Activated CD4-positive, alpha-beta memory T cell treated with anti-CD3 and anti-CD28 coated beads for 36 hours (primary cell): ENCODE measurements around the gene CSNK2A3. TPM values are rescaled to one million over a fixed set of nuclear protein-coding genes. Genes with fewer than 3 reads are reported as not detected.
"Not testable (repeated sequence)": the region's sequence is repeated elsewhere in the genome, so short reads cannot be mapped to it uniquely, and the experiment has no call there.

Source experiments
- CTCF ChIA-PET: fragments of 350-600 bp; sonication (Branson Sonifier 250); formaldehyde crosslinking; loops from one replicate; lab custom pipeline; 2021; ENCODE audit warnings: antibody characterized with exemption, inconsistent platforms; lab: Charles Lee
- POLR2A ChIA-PET: fragments of 350-600 bp; sonication (Branson Sonifier 250); formaldehyde crosslinking; loops from one replicate; lab custom pipeline; 2021; ENCODE audit warnings: antibody characterized with exemption; lab: Charles Lee
- DNase-seq: peaks from one replicate; pipeline ENCODE4 v3.0.0-alpha.2; 2020
- H3K27ac Mint-ChIP-seq: one replicate; pipeline ENCODE4 v1.8.0; 2021; ENCODE audit warnings: mixed read lengths
- H3K27me3 Mint-ChIP-seq: one replicate; pipeline ENCODE4 v1.8.0; 2021; ENCODE audit warnings: mixed read lengths
- H3K36me3 Mint-ChIP-seq: one replicate; pipeline ENCODE4 v1.8.0; 2021; ENCODE audit warnings: mixed read lengths
- H3K4me1 Mint-ChIP-seq: one replicate; pipeline ENCODE4 v1.8.0; 2021; ENCODE audit warnings: low read depth, mixed read lengths
- H3K4me3 Mint-ChIP-seq: one replicate; pipeline ENCODE4 v1.8.0; 2021; ENCODE audit warnings: mild to moderate bottlenecking, mixed read lengths
- H3K9me3 Mint-ChIP-seq: one replicate; pipeline ENCODE4 v1.8.0; 2021; ENCODE audit warnings: mixed read lengths
- intact Hi-C: fragments of 100-400 bp; cut with micrococcal nuclease; formaldehyde crosslinking; loops from one replicate; pipeline ENCODE4 v1.15.1; 2023
- total RNA-seq, 2 experiments: library from RNA; stranded (reverse); gene quantifications; one replicate each; pipeline ENCODE4 v1.2.3, GENCODE V29; 2021

The CSNK2A3 gene
- total RNA-seq, 2 experiments from 2014 or later, result 2.2 TPM

GRCh38 chr11:11373934-11374333, 20.9 kb upstream of the CSNK2A3 start:
- Mint-ChIP-seq H3K27ac (no peak overlapping the region), H3K4me1 (no peaks in the 10 kb centered on the region), H3K4me3 (no peak overlapping the region), H3K9me3 (no peaks in the 10 kb centered on the region), H3K27me3 (peaks cover 2% of the 10 kb centered on the region), H3K36me3 (no peaks in the 10 kb centered on the region)
- intact Hi-C loops, result no loop called here
- ChIA-PET POLR2A (no interaction called here), CTCF (no interaction called here)
- no peak for DNase-seq

- Mint-ChIP-seq H3K4me3 (no peak overlapping the region), H3K9me3 (peaks cover 5% of the 10 kb centered on the region), H3K27me3 (peaks cover 3% of the 10 kb centered on the region), H3K27ac (no peak overlapping the region), H3K36me3 (no peaks in the 10 kb centered on the region), H3K4me1 (no peaks in the 10 kb centered on the region)
- DNase-seq, result no peak
- POLR2A ChIA-PET, result no interaction called here
- CTCF ChIA-PET, result no interaction called here
- intact Hi-C loops, result no loop called here
These were observed 19.4 kb upstream of the CSNK2A3 start for GRCh38 chr11:11372461-11372860.

DNA sequence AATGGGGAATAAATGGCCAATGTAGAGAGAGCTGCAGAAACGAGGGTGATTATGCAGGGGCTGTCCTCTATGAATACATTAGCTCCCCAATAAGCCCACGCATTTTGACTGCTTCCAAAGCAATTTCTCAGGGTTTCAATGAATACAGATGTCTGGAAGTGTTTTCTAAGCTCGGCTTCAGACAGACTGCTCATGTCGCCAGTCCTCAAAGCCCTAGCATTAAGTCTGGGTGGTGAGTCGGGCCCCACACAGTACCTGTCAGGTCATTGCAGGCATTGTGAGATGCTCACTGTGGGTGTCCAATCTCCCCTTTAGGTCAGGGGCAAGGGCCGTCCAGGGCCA, 17.9 kb upstream of the CSNK2A3 start:
- Mint-ChIP-seq H3K27me3 (peaks cover 3% of the 10 kb centered on the region), H3K36me3 (no peaks in the 10 kb centered on the region), H3K9me3 (peaks cover 5% of the 10 kb centered on the region), H3K4me1 (no peaks in the 10 kb centered on the region), H3K4me3 (no peak overlapping the region), H3K27ac (no peak overlapping the region)
- intact Hi-C loops, result no loop called here
- CTCF ChIA-PET, result interaction anchor here (0.6 kb wide), 2 partner anchors 115 to 183 kb away, joined by 3 to 5 read pairs; no protein-coding TSS in a partner anchor
- DNase-seq, result no peak
- POLR2A ChIA-PET, result no interaction called here

DNA sequence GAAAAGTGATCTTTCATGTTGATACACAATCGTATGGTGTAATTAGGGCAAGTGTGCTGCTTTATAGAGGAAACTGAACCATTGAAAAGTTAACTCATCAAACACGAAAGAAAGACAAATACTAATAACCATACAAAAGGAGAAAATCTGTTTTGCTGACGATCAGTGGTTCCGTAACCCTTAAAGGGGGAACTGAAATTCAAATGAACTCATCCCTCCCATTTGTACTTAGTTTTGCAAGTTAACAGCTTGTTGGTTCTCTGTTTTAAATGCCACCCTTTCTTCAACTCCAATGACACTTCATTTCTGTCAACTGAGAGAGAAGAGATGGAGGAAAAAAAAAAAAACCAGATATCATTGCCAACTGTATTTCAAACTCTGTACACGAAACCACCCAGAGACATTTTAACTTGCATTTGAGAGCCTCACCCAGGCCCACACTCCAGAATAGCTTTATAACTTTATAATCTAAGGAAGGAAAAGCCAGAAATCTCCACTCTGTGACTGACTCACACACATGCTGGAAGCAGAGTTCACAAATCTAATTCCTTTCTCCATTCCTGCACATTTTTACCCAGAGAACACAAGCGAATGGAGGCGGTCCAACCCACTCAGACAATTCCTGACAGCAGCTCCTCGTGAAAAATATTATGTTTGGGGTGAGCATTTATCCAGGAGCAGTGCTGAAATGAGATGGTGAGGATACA, 17.4 kb upstream of the CSNK2A3 start:
- ChIA-PET POLR2A (no interaction called here), CTCF (interaction anchor here (0.6 kb wide), 2 partner anchors 115 to 184 kb away, joined by 3 to 5 read pairs; no protein-coding TSS in a partner anchor)
- Mint-ChIP-seq H3K4me3 (no peak overlapping the region), H3K27me3 (peaks cover 3% of the 10 kb centered on the region), H3K27ac (no peak overlapping the region), H3K9me3 (peaks cover 5% of the 10 kb centered on the region), H3K36me3 (no peaks in the 10 kb centered on the region), H3K4me1 (no peaks in the 10 kb centered on the region)
- DNase-seq, result no peak
- intact Hi-C loops, result no loop called here

DNA sequence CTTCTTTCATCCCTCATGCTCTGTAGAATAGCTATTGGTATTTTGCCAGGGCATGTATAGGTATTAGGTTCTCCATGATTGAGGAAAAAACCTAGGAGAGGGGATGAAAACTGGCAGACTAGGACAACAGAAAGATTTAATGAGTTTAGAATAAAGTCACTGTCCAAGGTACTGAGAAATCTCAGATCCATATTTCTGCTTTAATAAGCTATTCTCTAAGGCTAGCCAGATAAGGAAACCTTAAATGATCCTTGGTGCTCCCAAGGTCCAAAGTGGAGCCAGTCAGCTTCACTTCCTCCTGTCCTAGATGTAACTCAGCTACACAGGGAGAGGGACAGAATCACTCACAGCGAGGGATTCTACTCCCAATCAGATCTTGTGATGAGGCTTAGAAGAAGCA, 13.7 kb upstream of the CSNK2A3 start:
- intact Hi-C loops, result no loop called here
- no peak overlapping the region for H3K27ac Mint-ChIP-seq
- CTCF ChIA-PET, result no interaction called here

DNA sequence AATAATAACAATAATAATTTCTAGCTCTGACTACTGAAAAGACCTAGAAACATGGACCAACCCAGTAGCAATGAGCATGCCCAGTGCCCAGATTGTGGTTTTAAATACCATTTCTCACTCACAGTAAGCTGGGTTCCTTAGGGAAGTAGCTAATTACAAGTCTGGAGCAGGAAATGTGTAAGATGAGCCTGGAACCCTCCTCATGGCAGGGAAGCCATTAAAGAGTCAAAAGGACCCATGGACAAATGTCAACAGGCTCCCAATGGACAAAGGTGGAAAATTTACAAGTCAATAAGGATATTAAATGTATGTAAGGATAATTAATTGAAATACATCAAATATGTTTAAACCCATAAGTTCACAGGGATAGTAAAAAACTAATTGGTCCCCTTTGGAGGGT, 10.6 kb upstream of the CSNK2A3 start:
- H3K36me3 Mint-ChIP-seq, result no peaks in the 10 kb centered on the region
- POLR2A ChIA-PET, result no interaction called here
- DNase-seq, result no peak
- intact Hi-C loops, result no loop called here
- no peak overlapping the region for H3K4me3 Mint-ChIP-seq
- CTCF ChIA-PET, result no interaction called here
- no peak overlapping the region for H3K27ac Mint-ChIP-seq
- no peaks in the 10 kb centered on the region for H3K4me1 Mint-ChIP-seq
- peaks cover 16% of the 10 kb centered on the region for H3K27me3 Mint-ChIP-seq
- H3K9me3 Mint-ChIP-seq, result peaks cover 7% of the 10 kb centered on the region

More for the DNA sequence above, 13.7 kb upstream of the CSNK2A3 start:
- Mint-ChIP-seq H3K4me1 (no peaks in the 10 kb centered on the region), H3K27me3 (peaks cover 12% of the 10 kb centered on the region), H3K36me3 (no peaks in the 10 kb centered on the region), H3K9me3 (peaks cover 7% of the 10 kb centered on the region), H3K4me3 (no peak overlapping the region)
- POLR2A ChIA-PET, result no interaction called here
- DNase-seq, result no peak

GRCh38 chr11:11359611-11360010, 6.6 kb upstream of the CSNK2A3 start:
- H3K4me3 Mint-ChIP-seq, result no peak overlapping the region
- H3K27ac Mint-ChIP-seq, result no peak overlapping the region
- DNase-seq, result no peak
- peaks cover 16% of the 10 kb centered on the region for H3K27me3 Mint-ChIP-seq
- intact Hi-C loops, result no loop called here
- H3K36me3 Mint-ChIP-seq, result no peaks in the 10 kb centered on the region
- CTCF ChIA-PET, result no interaction called here
- H3K4me1 Mint-ChIP-seq, result no peaks in the 10 kb centered on the region
- POLR2A ChIA-PET, result no interaction called here
- H3K9me3 Mint-ChIP-seq, result no peaks in the 10 kb centered on the region

GRCh38 chr11:11356842-11357241, 3.8 kb upstream of the CSNK2A3 start:
- ChIA-PET CTCF (no interaction called here), POLR2A (no interaction called here)
- H3K36me3 Mint-ChIP-seq, result no peaks in the 10 kb centered on the region
- no peaks in the 10 kb centered on the region for H3K9me3 Mint-ChIP-seq
- intact Hi-C loops, result no loop called here
- H3K4me3 Mint-ChIP-seq, result no peak overlapping the region
- no peak for DNase-seq
- H3K27ac Mint-ChIP-seq, result no peak overlapping the region
- H3K27me3 Mint-ChIP-seq, result peaks cover 10% of the 10 kb centered on the region
- H3K4me1 Mint-ChIP-seq, result no peaks in the 10 kb centered on the region

DNA sequence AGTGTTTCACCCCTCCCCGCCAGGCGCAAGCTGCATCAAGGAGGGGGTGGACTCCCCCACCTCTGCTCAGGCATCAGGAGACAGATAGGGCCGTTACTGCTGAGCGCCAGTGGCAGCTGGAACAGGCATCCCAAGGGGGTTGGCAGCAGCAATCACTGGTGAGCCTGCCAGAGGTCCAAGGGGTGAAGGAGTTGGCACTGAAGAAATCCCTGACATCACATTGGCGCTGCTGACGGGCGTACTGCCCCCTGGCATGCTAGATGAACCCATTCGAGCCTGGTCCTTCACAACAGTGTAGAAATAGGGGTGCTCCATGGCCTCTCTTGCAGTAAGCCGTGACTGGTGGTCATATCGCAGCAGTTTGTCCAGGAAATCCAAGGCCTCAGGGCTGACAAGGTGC, 1.2 kb downstream of the CSNK2A3 start:
- H3K27ac Mint-ChIP-seq, DNase-seq, H3K4me1 Mint-ChIP-seq, intact Hi-C loops, H3K36me3 Mint-ChIP-seq, H3K9me3 Mint-ChIP-seq, H3K27me3 Mint-ChIP-seq, CTCF ChIA-PET, H3K4me3 Mint-ChIP-seq: not testable (repeated sequence)
- POLR2A ChIA-PET, result interaction anchor here (0.7 kb wide), 1 partner anchor 470 kb away, joined by 3 read pairs; no protein-coding TSS in a partner anchor

- H3K36me3 Mint-ChIP-seq, result no peaks in the 10 kb centered on the region
- H3K27me3 Mint-ChIP-seq, result peaks cover 2% of the 10 kb centered on the region
- no peak overlapping the region for H3K27ac Mint-ChIP-seq
- no peak overlapping the region for H3K4me3 Mint-ChIP-seq
- intact Hi-C loops, result no loop called here
- no peaks in the 10 kb centered on the region for H3K4me1 Mint-ChIP-seq
- no peaks in the 10 kb centered on the region for H3K9me3 Mint-ChIP-seq
- no peak for DNase-seq
- POLR2A ChIA-PET, result interaction anchor here (0.7 kb wide), 1 partner anchor 469 kb away, joined by 3 read pairs; no protein-coding TSS in a partner anchor
- CTCF ChIA-PET, result no interaction called here
These were observed 1.9 kb downstream of the CSNK2A3 start for GRCh38 chr11:11351042-11351586.

- H3K9me3 Mint-ChIP-seq, result no peaks in the 10 kb centered on the region
- intact Hi-C loops, result no loop called here
- CTCF ChIA-PET, result no interaction called here
- no peak for DNase-seq
- peaks cover 2% of the 10 kb centered on the region for H3K27me3 Mint-ChIP-seq
- POLR2A ChIA-PET, result no interaction called here
- H3K4me1 Mint-ChIP-seq, result no peaks in the 10 kb centered on the region
- no peak overlapping the region for H3K4me3 Mint-ChIP-seq
- no peaks in the 10 kb centered on the region for H3K36me3 Mint-ChIP-seq
- H3K27ac Mint-ChIP-seq, result no peak overlapping the region
These were observed 3.1 kb downstream of the CSNK2A3 start for GRCh38 chr11:11349870-11350337.

DNA sequence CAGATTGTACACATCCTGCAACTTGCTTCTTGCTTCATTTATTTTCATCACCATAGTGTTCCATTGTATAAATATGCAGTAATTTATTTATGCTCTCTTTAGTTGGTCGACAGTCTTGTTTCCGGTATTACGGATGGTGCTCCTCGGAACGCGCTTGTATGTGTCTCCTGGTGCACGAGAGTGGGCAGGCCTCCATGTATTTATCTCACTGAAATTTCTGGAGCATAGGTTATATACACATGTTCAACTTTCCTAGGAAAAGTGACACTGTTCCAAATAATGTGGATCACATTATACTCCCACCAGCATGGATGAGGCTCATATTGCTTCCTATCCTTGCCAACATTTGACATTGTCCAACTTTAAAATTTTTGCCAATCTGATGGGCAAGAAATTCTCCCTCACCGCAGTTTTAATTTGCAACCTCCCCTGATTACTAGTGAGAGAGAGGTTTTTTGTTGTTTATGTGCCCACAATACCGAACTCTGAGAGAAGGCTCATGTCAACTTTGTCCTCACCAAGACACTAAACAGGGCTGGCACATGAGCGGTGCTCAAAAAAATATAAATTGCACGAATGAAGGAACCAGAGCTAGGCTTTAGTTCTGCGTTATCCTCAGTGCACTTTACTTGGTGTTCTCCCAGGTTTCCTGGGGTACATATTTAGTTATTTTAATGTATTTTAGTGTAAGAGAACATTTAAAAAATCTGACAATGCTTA, 3.8 kb downstream of the CSNK2A3 start:
- Mint-ChIP-seq H3K4me1 (no peaks in the 10 kb centered on the region), H3K36me3 (no peaks in the 10 kb centered on the region), H3K27ac (no peak overlapping the region), H3K9me3 (no peaks in the 10 kb centered on the region), H3K4me3 (no peak overlapping the region), H3K27me3 (peaks cover 2% of the 10 kb centered on the region)
- CTCF ChIA-PET, result no interaction called here
- POLR2A ChIA-PET, result no interaction called here
- intact Hi-C loops, result no loop called here
- no peak for DNase-seq
